AML-193 (cell line): ENCODE data around the gene IGSF9.
"Not testable (repeated sequence)": the region's sequence is repeated elsewhere in the genome, so short reads cannot be mapped to it uniquely, and the experiment has no call there.

Experiments used
- DNase-seq, 2 experiments: peaks; one replicate each; lab custom pipeline; 2025; lab: John Stamatoyannopoulos, UW

The IGSF9 gene

DNA sequence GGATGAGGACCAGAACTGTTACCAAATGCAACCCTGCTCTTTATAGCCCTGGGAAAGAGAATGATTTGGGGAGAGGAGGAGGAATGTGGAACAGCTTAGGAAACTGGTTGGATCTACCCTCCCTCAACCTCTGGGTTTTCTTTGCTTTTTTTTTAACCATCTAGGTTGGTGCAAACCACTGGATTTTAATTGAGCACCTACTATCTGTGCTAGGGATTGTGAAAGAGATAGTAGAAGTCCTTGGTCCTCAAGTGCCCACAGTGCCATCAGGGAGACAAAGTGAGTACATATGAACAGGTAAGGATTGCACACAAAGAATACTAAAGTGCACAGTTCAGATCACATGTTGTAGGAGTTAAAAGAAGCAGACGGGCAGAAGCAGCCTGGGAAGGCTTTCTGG, 24.8 kb downstream of the IGSF9 start:
- DNase-seq = no peak

DNA sequence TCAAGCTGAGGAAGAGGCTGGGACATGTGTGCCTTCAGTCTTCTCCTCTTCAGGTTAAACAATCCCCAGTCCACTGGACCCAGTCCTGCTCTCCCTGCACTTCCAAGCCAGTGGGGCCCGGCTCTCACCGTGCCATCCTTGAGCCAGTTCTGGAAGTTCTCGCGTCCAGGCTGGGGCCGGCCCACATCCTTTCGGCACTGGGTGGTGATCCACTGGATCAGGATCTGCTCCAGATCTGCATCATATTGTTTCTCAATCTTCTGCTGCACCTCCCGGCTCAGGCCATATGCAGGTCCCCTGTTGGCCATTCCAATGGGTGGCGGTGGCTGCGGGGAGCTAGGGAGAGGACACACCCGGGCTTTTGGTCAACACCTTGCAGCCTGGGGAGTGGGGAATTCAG, 25.2 kb downstream of the IGSF9 start:
- no peak for DNase-seq

DNA sequence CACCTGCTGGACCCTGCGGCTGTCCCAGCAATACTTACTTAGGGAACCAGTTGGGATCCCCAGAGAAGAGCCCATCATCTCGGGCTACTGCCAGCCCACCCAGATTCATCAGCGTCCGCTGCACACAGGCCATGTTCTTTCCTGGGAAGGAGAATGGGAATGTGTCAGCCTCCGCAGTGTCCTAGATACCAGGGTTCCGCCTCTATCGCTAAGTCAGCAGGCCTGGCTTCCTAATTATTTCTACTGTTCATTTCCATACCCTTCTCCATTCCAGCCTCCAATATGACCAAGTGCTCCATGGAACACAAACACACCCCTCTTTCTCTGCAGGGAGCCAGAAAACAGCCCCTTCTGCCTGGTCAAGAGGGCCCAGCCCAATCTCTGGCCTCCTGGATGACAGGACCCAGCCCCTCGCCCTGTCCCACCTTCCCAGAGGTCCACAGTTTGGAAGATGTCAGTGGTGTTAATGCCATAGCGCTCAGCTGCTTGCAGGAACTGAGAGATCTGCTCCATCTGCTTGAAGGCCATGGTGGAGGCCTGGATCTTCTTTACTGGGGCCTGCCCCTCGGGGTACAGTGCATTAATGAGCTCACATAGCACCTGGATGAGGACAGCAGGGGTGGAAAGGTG, 26.1 kb downstream of the IGSF9 start:
- DNase-seq = no peak

- no peak for DNase-seq
These were observed 26.8 kb downstream of the IGSF9 start for GRCh38 chr1:159918352-159919200.

DNA sequence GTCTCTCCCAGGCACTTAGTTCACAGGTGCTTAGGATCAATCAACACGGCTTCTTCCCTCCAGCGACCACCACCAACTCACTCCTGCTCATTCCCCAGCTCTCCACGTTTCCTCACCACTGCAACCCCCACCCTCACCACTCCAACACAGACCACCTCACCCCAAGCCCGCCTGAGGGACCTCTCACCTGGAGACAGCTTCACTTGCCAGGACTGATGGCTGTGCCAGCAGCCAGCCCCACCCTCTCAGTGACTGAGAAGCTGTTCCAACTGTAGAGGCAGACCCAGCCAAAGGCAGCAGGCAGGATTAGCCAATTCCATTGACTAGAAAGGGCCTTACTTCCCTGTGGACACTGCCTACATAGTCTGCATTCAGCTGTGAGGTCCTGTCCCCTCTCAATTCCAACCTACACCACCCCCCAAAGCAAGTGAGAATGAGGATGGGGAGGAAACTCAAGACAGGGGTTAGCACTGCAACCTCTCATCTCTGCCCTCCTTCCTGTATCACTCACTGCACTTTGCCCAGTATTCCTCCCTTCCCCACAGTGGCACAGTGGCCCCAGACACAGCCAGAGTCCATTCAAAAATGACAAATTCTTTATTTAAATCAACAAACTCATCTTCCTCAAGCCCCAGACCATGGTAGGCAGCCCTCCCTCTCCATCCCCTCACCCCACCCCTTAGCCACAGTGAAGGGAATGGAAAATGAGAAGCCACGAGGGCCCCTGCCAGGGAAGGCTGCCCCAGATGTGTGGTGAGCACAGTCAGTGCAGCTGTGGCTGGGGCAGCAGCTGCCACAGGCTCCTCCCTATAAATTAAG, 27.7 kb downstream of the IGSF9 start:
- no peak for DNase-seq

DNA sequence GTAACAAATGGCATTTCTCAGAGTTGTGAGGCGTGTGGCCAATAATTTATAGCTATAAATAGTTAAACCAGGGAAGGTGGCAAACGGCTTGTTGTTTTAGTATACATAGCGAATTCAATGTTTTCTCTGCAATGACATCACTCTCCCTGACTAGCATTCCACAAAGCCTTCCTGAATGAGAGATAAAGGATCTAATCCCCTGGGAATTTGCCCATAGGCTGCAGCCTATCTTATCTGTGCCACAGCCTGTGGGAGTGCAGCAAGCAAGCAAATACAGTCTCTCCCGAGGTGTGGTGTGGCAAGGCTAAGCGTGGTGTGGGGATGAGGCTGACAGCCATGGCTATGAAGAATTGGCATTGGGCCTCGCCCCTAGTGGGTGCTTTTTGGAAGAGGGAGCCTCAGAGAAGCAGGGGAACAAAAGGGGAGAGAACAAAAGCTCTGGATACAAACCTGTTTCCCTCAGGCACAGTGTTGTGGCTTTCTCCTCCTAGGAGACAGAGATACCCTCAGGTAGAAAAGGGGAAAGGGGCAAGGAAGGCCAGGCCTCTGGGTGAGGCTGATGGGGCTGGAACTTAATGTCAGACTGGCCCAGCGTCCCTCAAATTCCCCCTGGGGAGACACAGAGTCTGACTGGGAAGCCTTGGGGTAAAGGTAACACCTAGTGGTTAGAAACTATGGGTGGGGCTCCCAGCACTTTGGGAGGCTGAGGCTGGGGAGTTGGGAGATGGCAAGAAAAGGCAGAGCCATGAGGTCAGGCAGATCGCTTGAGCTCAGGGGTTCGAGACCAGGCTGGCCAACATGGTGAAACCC, 29.0 kb downstream of the IGSF9 start:
- no peak for DNase-seq

GRCh38 chr1:159915571-159916241, 29.7 kb downstream of the IGSF9 start:
- no peak for DNase-seq

DNA sequence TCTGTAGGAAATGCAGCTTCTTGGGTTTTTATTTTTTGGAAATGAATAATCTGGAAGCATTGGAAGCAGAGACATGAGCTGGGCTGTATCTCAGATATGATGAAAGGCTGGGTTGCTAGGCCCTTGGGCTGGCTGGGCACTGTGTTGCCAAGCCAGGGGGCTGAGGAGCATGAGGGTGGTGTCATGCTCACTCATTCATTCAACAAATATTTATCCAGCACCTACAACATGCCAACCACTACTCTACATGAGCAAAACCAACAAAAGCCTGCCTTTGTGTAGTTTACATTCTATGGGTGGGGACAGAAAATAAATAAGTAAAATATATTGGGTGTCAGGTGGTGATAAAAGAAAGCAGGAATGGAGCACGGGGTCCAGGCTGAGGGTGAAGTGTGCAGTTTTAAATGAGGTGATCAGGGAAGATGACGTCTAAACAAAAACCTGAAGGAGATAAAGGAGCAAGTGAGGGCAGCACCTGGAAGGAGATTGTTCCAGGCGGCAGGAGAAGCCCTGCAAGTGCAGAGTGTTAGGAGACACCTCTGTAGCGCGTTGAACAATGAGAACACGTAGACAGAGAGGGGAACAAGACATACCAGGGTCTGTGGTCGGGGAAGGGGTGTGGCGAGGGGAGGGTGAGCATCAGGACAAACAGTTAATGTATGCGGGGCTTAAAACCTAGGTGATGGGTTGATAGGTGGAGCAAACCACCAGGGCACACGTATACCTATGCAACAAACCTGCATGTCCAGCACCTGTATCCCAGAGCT, 31.0 kb downstream of the IGSF9 start:
- DNase-seq = no peak

DNA sequence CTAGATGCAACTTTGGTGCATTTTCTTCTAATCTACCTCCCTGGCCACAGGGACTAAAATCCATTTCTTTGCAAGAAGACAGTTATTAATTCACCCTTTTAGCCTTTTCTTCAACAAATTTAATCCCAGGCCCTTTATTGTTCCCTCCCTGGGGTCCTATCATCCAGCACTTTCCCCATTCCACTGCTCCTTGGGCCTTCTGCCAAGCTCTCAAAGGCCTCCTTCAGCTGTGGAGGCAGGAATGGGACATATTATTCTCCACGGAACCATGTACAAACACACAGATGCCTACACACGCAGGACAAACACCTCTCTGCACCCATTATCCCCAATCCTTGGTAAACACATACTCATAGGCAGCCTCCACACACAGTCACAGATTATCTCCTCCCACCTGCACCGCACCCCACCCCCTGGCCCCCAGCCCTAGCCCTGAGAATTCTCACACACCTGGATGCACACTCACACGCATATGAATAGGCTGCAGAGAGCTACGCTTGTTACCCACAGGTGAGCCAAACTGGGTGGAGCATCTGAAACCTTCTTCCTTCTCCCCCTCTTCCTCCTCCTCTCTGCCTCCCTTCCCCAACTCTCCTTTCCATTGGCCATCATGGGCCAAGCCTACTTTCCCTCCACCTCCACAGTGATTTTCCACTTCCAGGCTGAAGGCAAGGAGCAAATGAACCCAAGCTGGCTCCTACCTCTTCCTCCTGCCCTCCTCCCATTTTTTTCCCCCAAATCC, 31.8 kb downstream of the IGSF9 start:
- no peak for DNase-seq

- no peak for DNase-seq
These were observed 33.9 kb downstream of the IGSF9 start for GRCh38 chr1:159911326-159912070.

DNA sequence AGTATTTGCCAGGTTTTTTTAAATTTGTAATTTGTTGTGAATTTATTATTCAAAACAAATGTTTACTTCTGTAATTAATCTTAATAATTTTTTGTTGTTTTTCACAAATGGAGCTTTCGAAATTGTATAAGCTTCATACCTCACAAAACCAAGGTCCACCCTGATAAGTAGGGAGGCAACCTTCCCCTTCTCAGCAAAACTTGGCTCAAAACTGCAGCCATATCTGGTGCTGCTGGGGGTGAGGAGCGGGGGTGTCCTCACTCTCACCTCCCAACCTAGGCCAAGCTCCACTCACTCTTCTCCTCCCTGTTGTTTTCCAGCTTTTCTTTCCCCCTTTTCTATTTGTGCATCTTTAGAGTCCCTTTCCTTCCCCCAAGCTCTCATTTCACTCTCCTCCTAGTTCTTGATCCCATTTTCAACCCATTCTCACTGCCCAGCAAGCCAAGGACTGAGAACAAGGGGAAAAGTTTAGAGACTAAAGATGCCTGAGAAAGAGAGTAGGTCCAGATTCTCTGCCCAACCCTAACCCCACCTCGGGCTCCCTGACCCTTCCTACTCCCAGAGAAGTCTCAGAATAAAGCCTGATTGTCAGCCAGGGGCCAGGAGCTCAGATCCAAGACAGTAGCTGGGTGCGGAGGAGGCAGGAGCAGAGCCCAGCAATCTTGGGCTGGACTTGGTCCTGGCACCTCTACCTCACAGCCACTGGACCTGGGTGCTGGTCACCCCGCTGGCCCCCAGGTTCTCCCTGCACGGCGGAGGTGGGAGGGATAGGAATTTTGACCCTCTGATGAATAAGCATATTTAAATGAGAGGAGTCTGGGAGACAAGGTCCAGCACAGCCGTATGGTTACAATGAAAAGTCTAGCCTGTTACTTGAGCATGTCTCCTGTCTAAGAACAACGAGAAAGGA, 37.1 kb downstream of the IGSF9 start:
- DNase-seq = no peak

- DNase-seq = no peak
These were observed 38.5 kb downstream of the IGSF9 start for GRCh38 chr1:159906960-159907359.

GRCh38 chr1:159904036-159904435, 41.4 kb downstream of the IGSF9 start:
- DNase-seq = not testable (repeated sequence)

DNA sequence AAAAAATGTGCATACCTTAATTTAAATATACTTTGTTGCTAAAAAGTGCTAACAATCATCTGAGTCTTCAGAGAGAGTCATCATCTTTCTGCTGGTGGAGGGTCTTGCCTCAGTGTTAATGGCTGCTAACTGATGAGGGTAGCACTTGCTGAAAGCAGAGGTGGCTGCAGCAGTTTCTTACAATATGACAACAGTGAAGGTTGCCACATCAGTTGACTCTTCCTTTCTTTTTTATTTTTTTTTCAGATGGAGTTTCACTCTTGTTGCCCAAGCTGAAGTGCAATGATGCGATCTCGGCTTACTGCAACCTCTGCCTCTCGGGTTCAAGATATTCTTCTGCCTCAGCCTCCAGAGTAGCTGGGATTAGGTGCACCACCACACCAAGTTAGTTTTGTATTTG, 42.9 kb downstream of the IGSF9 start:
- peak; percentile 11 to 27 for DNase-seq

- DNase-seq = no peak
These were observed 44.6 kb downstream of the IGSF9 start for GRCh38 chr1:159900755-159901360.

GRCh38 chr1:159900086-159900680, 45.2 kb downstream of the IGSF9 start, which contains the start of gene CFAP45:
Gene CFAP45, minus strand, starts transcription at chr1:159900165. Its CDS starts 67 bp downstream, at chr1:159900098.
- no peak for DNase-seq

GRCh38 chr1:159899634-159900033, 45.8 kb downstream of the IGSF9 start:
- not testable (repeated sequence) for DNase-seq
